T-helper 1 cell treated with Interleukin-12 subunit alpha and Interleukin-12 subunit beta and Interleukin-4 antibody, amounts not matched to agents 30 μg/mL and 1 μg/mL, for 36 hours (primary cell): ENCODE results near the gene PHC1.
"Not testable (repeated sequence)": the region's sequence is repeated elsewhere in the genome, so short reads cannot be mapped to it uniquely, and the experiment has no call there.

Experiments
- H3K27ac Mint-ChIP-seq: one replicate; pipeline ENCODE4 v1.8.0; 2021; ENCODE audit warnings: mild to moderate bottlenecking, mixed read lengths
- H3K27me3 Mint-ChIP-seq: one replicate; pipeline ENCODE4 v1.8.0; 2021; ENCODE audit warnings: low read depth, mixed read lengths
- H3K36me3 Mint-ChIP-seq: one replicate; pipeline ENCODE4 v1.8.0; 2021; ENCODE audit warnings: low read depth, mixed read lengths
- H3K4me1 Mint-ChIP-seq: one replicate; pipeline ENCODE4 v1.8.0; 2021; ENCODE audit warnings: low read depth, mixed read lengths
- H3K4me3 Mint-ChIP-seq: one replicate; pipeline ENCODE4 v1.8.0; 2021; ENCODE audit warnings: mild to moderate bottlenecking, moderate library complexity, mixed read lengths
- H3K9me3 Mint-ChIP-seq: one replicate; pipeline ENCODE4 v1.8.0; 2021; ENCODE audit warnings: mixed read lengths

PHC1 gene

GRCh38 chr12:8902703-8903102, 11.6 kb upstream of the PHC1 start:
- not testable (repeated sequence) for H3K27ac Mint-ChIP-seq

GRCh38 chr12:8903646-8904045, 10.7 kb upstream of the PHC1 start:
- peaks cover 13% of the 10 kb centered on the region for H3K27me3 Mint-ChIP-seq
- H3K36me3 Mint-ChIP-seq: no peaks in the 10 kb centered on the region
- H3K4me3 Mint-ChIP-seq: no peak overlapping the region
- H3K27ac Mint-ChIP-seq: no peak overlapping the region
- H3K4me1 Mint-ChIP-seq: no peaks in the 10 kb centered on the region
- no peaks in the 10 kb centered on the region for H3K9me3 Mint-ChIP-seq

More at GRCh38 chr12:8902703-8903102, 11.6 kb upstream of the PHC1 start:
- not testable (repeated sequence) for H3K4me1 Mint-ChIP-seq, H3K36me3 Mint-ChIP-seq, H3K4me3 Mint-ChIP-seq, H3K9me3 Mint-ChIP-seq
- H3K27me3 Mint-ChIP-seq: peaks cover 13% of the 10 kb centered on the region

- H3K4me1 Mint-ChIP-seq: no peaks in the 10 kb centered on the region
- H3K4me3 Mint-ChIP-seq: no peak overlapping the region
- no peaks in the 10 kb centered on the region for H3K9me3 Mint-ChIP-seq
- peaks cover 13% of the 10 kb centered on the region for H3K27me3 Mint-ChIP-seq
- no peak overlapping the region for H3K27ac Mint-ChIP-seq
- H3K36me3 Mint-ChIP-seq: no peaks in the 10 kb centered on the region
These were observed 9.6 kb upstream of the PHC1 start for GRCh38 chr12:8904665-8905064.

- Mint-ChIP-seq H3K4me3 (no peak overlapping the region), H3K27ac (no peak overlapping the region), H3K4me1 (no peaks in the 10 kb centered on the region), H3K27me3 (peaks cover 13% of the 10 kb centered on the region), H3K9me3 (no peaks in the 10 kb centered on the region), H3K36me3 (no peaks in the 10 kb centered on the region)
These were observed 8.8 kb upstream of the PHC1 start for GRCh38 chr12:8905546-8905945.

DNA sequence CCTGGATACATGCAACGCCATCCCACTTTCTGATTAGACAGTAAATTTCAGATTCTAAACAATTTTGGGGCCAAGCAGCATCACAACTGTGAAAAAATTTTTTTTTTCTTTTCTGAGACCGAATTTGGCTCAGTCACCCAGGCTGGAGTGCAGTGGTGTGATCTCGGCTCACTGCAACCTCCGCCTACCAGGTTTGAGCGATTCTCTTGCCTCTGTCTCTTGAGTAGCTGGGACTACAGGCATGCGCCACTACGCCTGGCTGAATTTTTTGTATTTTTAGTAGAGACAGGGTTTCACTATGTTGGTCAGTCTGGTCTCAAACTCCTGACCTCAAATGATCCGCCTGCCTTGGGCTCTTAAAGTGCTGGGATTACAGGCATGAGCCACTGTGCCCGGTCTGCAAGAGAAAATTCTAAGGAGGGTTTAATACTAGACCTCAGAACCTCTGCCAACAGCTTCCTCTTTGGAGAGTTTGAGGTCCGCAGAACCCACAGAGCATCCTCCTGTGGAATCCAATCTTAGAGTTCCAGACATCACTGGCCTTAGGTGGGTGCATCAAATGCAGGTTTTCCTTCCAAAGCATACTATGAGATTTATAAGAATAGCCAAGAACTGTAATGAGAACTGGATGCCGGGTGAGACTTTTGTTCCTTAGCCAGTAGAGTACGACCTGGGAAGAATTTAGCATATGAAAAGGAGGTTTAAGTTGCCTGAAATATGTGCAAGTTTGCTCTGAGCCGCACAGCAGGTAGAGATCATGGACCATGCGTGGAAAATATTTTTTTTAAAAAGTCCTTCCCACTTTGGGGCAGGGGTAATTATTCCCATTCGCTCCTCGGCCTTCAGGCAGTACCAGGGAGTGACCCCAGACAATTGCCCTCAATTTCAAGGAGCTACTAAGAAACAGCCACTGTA, 7.8 kb upstream of the PHC1 start:
- no peaks in the 10 kb centered on the region for H3K9me3 Mint-ChIP-seq
- H3K36me3 Mint-ChIP-seq: no peaks in the 10 kb centered on the region
- H3K4me1 Mint-ChIP-seq: no peaks in the 10 kb centered on the region
- H3K27me3 Mint-ChIP-seq: peaks cover 13% of the 10 kb centered on the region
- no peak overlapping the region for H3K27ac Mint-ChIP-seq
- no peak overlapping the region for H3K4me3 Mint-ChIP-seq

- Mint-ChIP-seq H3K4me1 (no peaks in the 10 kb centered on the region), H3K27me3 (peaks cover 19% of the 10 kb centered on the region), H3K4me3 (no peak overlapping the region), H3K36me3 (no peaks in the 10 kb centered on the region), H3K27ac (no peak overlapping the region), H3K9me3 (no peaks in the 10 kb centered on the region)
These were observed 6.8 kb upstream of the PHC1 start for GRCh38 chr12:8907513-8907912.

DNA sequence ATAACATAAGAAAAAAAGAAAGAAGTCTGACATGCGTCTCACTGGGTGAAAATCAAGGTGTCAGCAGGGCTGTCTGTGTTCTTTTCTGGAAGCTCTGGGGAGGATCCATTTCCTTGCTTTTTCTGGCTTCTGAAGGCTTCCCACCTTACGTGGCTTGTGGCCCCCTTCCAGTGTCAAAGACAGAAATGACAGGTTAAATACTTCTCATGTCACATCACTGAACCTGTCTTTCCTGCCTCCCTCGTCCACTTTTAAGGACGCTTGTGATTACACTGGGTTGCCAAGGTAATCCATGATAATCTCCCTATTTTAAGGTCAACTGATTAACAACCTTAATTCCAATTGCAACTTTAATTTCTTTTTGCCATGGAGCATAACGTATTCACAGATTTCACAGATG, 4.6 kb upstream of the PHC1 start:
- Mint-ChIP-seq H3K9me3 (no peaks in the 10 kb centered on the region), H3K4me3 (no peak overlapping the region), H3K27me3 (peaks cover 26% of the 10 kb centered on the region), H3K36me3 (no peaks in the 10 kb centered on the region), H3K4me1 (peaks cover 7% of the 10 kb centered on the region), H3K27ac (no peak overlapping the region)

DNA sequence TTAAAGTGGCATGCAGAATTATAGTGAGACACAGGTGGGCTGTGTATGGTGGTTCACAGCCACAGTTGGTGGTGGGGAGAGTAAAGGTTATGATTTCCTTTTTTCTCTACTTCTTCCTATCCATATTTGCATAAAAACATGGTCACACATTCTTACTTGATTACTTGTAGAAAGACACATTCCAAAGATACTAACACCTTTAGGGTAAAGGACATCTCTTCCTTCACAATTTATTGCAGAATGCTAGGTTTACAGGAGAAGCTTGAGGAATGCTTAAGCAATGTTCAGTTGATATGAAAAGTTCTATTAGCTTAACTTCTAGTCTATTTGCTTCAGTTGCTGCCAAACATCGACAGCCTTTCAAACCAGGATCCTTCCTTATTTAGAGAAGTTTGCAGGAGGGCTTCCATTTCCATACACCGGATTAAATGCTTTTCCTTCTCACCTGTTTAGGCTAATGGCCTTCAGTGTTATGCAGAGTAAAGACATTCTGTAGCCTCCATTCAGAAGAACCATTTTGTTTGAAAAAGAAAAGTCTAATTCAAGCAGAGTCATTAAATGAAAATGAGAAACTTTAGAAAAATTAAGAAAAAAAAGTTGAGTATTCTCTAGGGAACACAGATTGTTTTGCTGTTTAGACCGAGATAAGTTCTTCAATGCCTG, 2.6 kb upstream of the PHC1 start:
- Mint-ChIP-seq H3K9me3 (no peaks in the 10 kb centered on the region), H3K27ac (no peak overlapping the region), H3K27me3 (peaks cover 21% of the 10 kb centered on the region), H3K4me3 (no peak overlapping the region), H3K4me1 (peaks cover 7% of the 10 kb centered on the region), H3K36me3 (no peaks in the 10 kb centered on the region)

- peaks cover 21% of the 10 kb centered on the region for H3K27me3 Mint-ChIP-seq
- no peaks in the 10 kb centered on the region for H3K36me3 Mint-ChIP-seq
- H3K27ac Mint-ChIP-seq: no peak overlapping the region
- peaks cover 7% of the 10 kb centered on the region for H3K4me1 Mint-ChIP-seq
- peak overlapping the region; percentile 2 for H3K4me3 Mint-ChIP-seq
- H3K9me3 Mint-ChIP-seq: no peaks in the 10 kb centered on the region
These were observed 1.4 kb upstream of the PHC1 start for GRCh38 chr12:8912914-8913313.

DNA sequence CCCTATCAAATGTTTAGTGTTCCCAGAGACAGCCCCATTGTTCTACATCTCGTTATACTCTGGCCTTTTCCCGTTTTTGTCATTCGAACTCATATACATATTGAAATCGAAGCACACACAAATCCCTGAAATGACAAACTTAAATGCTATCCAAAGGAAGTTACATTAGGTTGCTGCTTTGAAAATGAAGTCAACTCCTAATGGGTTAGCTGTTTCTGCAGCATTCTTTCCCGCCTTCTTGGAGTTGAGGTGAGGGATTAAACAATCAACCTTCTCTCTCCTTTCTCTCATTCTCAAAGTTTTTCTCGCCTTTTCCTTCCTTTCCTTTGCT, 642 bp upstream of the PHC1 start:
- Mint-ChIP-seq H3K4me3 (peak overlapping the region; percentile 85), H3K27me3 (peaks cover 21% of the 10 kb centered on the region), H3K27ac (peak overlapping the region; percentile 77)

GRCh38 chr12:8914716-8915526, 612 bp downstream of the PHC1 start:
- no peak overlapping the region for H3K27ac Mint-ChIP-seq
- no peak overlapping the region for H3K4me3 Mint-ChIP-seq
- no peaks in the 10 kb centered on the region for H3K36me3 Mint-ChIP-seq
- no peaks in the 10 kb centered on the region for H3K9me3 Mint-ChIP-seq
- H3K27me3 Mint-ChIP-seq: peaks cover 21% of the 10 kb centered on the region
- H3K4me1 Mint-ChIP-seq: peaks cover 7% of the 10 kb centered on the region

More for the DNA sequence above, 642 bp upstream of the PHC1 start:
- H3K9me3 Mint-ChIP-seq: no peaks in the 10 kb centered on the region
- H3K4me1 Mint-ChIP-seq: peaks cover 7% of the 10 kb centered on the region
- no peaks in the 10 kb centered on the region for H3K36me3 Mint-ChIP-seq

- no peaks in the 10 kb centered on the region for H3K36me3 Mint-ChIP-seq
- H3K27me3 Mint-ChIP-seq: peaks cover 21% of the 10 kb centered on the region
- H3K4me1 Mint-ChIP-seq: peaks cover 7% of the 10 kb centered on the region
- no peaks in the 10 kb centered on the region for H3K9me3 Mint-ChIP-seq
- H3K4me3 Mint-ChIP-seq: no peak overlapping the region
- H3K27ac Mint-ChIP-seq: no peak overlapping the region
These were observed 1.8 kb downstream of the PHC1 start for GRCh38 chr12:8916154-8916553.

DNA sequence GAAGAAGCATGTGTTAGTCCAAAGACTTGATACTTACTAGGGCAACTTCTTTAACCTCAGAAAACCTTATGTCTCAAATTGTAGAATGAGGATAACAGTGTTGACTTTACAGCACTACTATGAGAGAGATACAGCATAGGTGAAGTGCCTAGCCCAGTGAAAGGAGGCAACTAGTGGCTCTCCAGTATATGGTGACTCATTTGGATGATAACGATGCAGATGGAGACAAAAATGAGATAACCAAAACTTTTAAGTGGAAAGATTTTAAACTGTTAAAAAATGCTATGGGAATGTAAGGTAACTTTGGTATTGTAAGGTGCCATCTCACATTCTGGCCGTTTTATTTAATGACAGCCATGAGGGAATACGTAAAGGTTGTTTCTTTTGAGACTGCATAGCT, 2.7 kb downstream of the PHC1 start:
- Mint-ChIP-seq H3K36me3 (no peaks in the 10 kb centered on the region), H3K27me3 (peaks cover 17% of the 10 kb centered on the region), H3K27ac (no peak overlapping the region), H3K9me3 (no peaks in the 10 kb centered on the region), H3K4me1 (peaks cover 7% of the 10 kb centered on the region), H3K4me3 (no peak overlapping the region)

DNA sequence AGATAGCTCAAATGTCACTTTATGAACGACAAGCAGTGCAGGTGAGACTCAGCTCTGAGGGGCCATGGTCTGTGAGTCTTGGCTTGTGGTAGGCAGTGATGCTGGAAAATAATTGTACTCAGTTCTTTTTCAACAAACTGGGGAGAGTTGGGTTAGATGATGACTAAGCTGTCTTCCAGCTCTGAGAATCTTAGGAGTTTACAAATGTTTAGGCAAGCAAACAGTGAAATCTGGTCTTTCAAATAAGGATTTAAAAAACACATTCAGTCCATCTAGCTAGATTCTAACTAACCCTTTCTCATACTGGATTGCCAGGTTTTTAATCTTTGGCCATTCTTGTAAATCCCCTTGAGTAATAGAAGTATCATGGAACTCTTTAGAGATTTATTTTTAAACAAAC, 3.4 kb downstream of the PHC1 start:
- Mint-ChIP-seq H3K9me3 (no peaks in the 10 kb centered on the region), H3K4me1 (peaks cover 7% of the 10 kb centered on the region), H3K4me3 (no peak overlapping the region), H3K27me3 (peaks cover 12% of the 10 kb centered on the region), H3K27ac (no peak overlapping the region), H3K36me3 (peaks cover 2% of the 10 kb centered on the region)
